NK-92 treated with Interleukin-12 subunit alpha and Interleukin-12 subunit beta, amount 100 ng/mL, for 24 hours (cell line): ENCODE results near the gene PRKCB.

Source experiments
- DNase-seq: peaks from one replicate; lab custom pipeline; 2025; lab: John Stamatoyannopoulos, UW

The PRKCB gene

DNA sequence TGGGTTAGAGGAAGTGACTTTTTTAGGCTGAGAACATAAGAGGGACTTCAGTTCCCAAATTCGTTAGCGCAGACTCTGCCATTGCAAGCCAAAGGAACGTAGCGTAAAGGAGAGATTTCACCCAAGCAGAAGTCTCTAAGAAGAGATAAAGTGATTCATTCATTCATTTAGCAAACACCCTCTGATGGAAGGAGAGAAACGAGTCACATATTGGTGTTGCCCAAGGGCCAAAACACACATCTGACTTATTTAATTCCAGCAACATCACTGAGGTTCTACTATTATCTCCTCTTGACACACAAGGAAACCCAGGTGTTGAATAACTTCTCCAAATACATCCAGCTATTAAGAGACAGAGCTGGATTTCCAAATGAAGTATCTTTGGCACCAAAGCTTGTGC is 334.6 kb downstream of the PRKCB start:
- no peak for DNase-seq

DNA sequence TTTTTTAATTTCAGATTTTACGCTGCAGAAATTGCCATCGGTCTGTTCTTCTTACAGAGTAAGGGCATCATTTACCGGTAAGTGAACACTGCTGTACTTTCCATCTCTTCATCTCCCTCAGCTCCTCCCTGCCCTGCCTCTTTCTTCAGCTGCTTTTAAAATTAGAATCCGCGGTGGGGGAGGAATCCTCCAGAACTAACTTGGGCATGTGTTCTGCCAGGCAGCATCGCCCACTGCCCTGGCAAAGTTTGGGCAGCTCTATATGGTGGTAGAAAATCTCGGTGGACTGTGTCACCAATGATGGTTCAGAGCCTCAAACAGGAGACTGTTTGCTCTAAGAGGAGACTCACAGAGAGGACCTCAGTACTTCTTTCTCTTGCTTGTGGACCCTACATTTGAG is 338.7 kb downstream of the PRKCB start:
- DNase-seq: no peak

DNA sequence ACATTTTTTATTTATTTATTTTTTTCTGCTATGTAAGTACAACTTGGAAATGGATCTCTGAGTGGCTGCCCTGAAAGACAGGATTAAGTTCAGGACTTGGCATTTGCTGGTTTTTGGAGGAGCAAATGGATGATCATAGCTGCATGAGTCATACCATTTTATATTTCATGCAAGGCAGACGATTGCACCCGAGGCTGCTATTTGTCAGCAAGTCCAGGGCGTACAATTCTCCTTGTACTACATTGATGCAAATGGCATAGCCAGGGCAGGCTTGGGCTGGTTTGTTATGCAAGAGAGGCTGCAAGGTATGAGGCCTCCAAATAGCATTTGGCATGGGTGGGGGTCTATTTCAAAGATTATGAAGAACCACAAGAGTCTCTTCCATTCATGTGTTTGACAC is 339.2 kb downstream of the PRKCB start:
- DNase-seq: no peak

DNA sequence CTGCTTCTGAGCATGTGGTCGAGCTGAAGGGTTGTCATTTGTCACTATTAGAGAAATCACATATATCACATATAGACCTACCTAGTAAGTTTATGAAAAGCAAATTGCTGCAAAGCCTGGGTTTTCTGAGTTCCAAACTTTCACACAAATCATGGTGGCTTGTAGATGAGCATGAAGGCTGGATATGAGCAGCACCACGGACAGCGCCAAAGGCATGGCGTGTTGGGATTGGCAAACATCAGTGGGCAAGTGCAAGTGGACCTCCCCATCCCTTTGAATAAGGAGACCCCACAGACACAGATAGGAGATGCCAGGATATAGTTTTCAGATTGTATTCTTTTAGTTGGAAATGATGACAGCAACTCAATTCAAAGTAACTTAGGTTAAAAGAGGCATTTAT is 342.7 kb downstream of the PRKCB start:
- DNase-seq: no peak

GRCh38 chr16:24180451-24180850 is 344.7 kb downstream of the PRKCB start:
- no peak for DNase-seq

DNA sequence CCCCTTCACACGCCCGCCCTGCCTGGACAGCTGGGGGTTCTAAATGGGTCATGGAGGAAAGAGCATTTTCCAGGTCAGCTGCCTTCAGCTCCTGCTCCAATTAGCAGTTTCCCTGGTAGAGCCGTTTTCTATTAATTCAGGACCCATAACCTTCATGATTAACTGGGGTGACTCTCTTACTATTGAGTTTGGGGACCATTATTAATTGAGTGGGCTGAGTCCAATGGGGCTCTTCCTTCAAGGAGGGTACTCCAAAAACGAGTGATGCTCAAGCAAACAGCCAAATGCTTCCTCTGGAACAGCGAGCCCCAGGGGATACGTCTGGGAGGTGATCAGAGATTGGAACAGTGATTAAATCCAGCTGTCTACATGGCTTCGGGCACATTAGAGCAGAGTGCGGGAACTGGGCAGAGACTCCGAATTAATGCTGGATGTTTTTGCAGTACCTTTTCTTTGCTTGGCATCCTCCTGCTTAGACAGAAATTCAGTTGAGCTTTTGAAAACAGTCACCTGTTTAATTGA is 352.3 kb downstream of the PRKCB start:
- no peak for DNase-seq

DNA sequence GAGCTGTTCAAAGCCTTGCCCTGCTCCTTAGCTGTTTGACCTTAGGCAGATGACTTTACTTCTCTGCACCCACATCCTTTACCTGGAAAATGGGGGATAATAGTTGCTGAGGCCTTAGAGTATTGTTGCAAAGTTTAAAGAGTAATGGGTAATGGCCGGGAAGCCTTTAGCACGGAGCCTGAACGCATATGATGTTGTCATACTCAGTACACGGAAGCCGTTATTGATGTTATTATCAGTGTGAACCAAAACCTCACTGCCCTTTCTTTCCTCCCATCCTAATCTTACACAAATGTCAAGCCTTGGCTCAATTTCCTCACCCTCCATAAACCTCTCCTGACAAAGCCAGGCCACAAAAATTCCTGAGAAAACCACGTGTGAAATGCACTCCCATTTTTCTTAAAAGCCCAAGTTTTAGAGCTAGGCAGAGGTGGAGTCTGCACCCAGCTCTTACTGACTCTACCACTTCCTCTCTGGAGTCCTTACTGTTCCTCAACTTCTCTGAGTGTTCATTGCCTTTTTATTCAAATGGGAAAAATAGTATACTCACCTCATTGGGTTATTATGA is 353.1 kb downstream of the PRKCB start:
- DNase-seq: no peak

GRCh38 chr16:24189941-24190340 is 354.2 kb downstream of the PRKCB start:
- no peak for DNase-seq

GRCh38 chr16:24191876-24192402 is 356.2 kb downstream of the PRKCB start:
- DNase-seq: no peak

GRCh38 chr16:24195221-24195620 is 359.4 kb downstream of the PRKCB start:
- no peak for DNase-seq

- DNase-seq: no peak
These were observed 363.2 kb downstream of the PRKCB start for GRCh38 chr16:24198807-24199533.

GRCh38 chr16:24203675-24204074 is 367.9 kb downstream of the PRKCB start:
- no peak for DNase-seq

GRCh38 chr16:24204150-24204665 is 368.4 kb downstream of the PRKCB start:
- DNase-seq: no peak

DNA sequence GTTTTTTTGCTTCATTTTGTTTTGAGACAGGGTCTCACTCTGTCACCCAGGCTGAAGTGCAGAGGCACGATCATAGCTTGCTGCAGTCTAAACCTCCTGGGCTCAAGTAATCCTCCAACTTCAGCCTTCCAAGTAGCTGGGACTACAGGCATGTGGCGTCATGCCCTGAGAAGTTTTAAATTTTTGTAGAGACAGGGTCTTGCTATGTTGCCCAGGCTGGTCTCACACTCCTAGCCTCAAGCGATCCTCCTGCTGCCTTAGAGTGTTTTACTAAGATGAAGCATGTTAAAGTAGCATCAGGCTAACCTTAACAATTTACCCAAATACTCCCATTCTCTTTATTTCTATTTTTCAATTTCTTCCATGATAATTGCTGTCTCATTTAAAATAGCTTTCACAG is 371.1 kb downstream of the PRKCB start:
- DNase-seq: no peak

DNA sequence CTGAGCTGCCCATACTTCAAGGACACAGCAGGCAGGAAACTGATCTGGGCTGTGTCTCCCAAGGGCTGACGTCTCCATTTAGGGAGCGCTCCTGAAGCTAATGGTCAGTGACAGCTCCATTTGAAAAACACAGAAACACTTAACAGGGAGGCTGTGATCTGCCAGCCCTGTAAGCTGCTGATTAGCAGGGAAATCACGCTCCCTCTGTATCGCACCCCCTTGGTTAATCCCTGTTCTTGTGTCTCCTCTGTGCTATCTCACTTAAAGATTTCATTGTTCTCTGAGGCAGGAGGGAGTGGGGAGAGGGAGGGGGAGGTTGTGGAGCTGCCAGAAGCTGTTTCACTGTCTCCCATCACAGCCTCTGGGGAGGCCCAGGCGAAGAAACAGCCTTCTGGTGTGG is 372.9 kb downstream of the PRKCB start:
- no peak for DNase-seq

GRCh38 chr16:24214992-24215391 is 379.2 kb downstream of the PRKCB start:
- DNase-seq: no peak

DNA sequence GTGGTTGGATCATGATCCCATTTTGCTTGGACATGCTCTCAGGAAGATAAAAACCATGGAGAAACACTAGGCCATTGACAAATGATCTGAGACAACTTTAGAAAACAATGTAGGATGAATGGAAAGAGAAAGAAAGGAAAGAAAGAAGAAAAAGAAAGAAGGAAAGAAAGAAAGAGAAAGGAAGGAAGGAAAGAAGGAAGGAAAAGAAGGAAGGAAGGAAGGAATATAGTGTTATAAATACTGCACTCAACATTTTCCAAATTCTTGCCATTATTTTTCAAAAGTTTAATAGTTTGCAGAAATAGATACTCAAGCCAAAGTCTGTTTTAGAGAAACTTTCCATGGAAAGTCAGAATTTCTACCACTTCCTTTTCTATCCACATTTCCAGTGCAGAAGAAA is 381.2 kb downstream of the PRKCB start:
- DNase-seq: no peak

DNA sequence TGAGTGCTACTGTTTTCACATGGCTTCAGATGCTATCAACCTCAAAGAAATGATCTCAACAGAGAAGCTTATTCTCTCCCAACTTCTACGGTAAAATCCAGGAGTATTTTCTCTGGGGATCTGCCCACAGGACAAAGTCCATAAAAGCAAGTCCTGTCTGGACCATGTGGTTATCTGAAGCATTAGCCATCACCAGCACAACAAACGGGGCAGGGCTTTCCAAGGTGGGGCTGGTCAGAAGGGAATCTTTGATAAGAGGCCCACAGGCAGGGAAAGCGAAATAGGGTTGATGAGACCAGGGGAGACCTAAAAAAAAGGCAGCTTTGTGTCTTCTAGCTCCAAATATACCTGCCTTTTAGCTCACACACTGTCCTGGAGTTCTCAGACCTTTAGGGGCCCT is 381.7 kb downstream of the PRKCB start:
- no peak for DNase-seq

DNA sequence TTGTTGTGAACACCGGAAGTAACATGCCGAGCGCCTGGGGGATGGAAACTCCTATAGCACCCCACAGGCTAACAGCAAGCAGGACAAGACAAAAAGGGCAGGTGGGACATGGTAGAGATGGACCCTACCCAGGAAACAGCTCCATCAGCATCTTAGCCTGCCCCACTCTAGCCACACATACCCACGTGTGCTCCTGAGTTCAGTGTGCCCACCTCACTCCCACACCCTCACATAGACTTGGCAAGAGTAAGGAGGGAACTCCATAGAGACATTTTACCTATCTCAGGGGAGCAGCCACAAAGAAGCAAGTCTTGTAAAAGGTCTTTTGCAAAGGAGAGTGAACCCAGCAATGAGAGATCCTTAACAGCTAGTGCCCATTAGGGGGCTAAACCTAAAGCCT is 382.5 kb downstream of the PRKCB start:
- DNase-seq: no peak

- DNase-seq: no peak
These were observed 385.4 kb downstream of the PRKCB start for GRCh38 chr16:24221219-24221618.

DNA sequence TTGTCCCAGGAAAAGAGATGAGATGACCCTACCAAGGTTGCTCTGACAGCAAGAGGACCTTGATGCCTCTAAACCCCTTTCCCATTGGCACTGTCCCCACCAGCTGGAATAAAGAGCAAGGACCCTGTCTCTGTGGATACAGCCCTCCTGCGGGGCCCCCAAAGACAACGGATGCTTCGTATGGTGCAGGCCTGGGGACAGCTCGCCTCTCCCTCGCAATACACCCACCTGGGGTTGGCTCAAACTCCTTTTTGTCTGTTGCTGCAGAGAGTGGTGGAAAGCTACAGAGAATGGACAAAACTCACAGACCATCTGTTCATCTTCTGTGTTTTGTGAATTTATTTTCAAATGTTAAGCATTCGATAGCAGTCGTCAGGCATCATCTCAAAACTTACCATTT is 392.7 kb downstream of the PRKCB start:
- DNase-seq: no peak

DNA sequence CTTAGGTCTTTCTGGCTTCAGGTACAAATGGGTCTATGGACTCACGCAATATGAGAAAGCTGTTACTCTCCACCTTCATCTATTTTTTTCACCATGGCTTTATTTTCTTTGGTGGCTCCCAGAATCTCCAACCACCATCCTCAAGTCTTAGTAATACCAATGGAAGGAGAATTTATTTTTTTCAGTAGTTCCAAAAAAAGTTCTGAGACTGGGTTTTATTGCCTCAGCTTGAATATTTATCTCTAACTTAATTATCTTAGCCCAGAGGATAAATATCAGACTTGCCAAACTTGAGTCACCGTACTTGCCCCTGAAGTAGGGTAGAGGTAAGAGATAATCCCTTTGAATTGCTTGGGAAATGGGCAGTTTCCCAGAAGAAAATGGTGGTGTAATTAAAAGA is 397.2 kb downstream of the PRKCB start:
- DNase-seq: no peak

- DNase-seq: no peak
These were observed 399.0 kb downstream of the PRKCB start for GRCh38 chr16:24234737-24235136.
